Tibial nerve (tissue), 4 donors: Measurements from ENCODE around the gene KIF26A. TPM values are rescaled to one million over a fixed set of nuclear protein-coding genes. Genes with fewer than 3 reads are reported as not detected.

Experiments used
- DNase-seq, 2 donors: peaks; one replicate each; pipeline ENCODE4 v3.0.0-alpha.2; 2019; ENCODE audit warnings: low spot score in 2 of 2
- H3K27ac ChIP-seq, 4 donors: fragments of 200-600 bp; sonication (generic) in 3 of 4; one replicate each; pipeline ENCODE4 v1.5.1; 2017 to 2019; ENCODE audit warnings: mild to moderate bottlenecking in 1 of 4
- H3K27me3 ChIP-seq, 2 donors: fragments of 200-600 bp; sonication (generic) in 1 of 2; one replicate each; pipeline versions ENCODE4 v1.5.1 to v1.6.0; 2017 to 2019
- H3K36me3 ChIP-seq, 3 donors: fragments of 200-600 bp; sonication (generic); one replicate each; pipeline ENCODE4 v1.5.1; 2018 to 2019
- H3K4me1 ChIP-seq, 4 donors: fragments of 200-600 bp; sonication (generic) in 3 of 4; one replicate each; pipeline ENCODE4 v1.5.1; 2017 to 2019
- H3K4me3 ChIP-seq, 4 donors: fragments of 200-600 bp; sonication (generic) in 3 of 4; one replicate each; pipeline ENCODE4 v1.5.1; 2017 to 2019; ENCODE audit warnings: mild to moderate bottlenecking in 1 of 4, moderate library complexity in 1 of 4
- H3K9me3 ChIP-seq, 4 donors: fragments of 200-600 bp; sonication (generic) in 3 of 4; one replicate each; pipeline ENCODE4 v1.5.1; 2017 to 2019
- EP300 ChIP-seq, 2 donors: sonication (generic); formaldehyde crosslinking; IDR thresholded peaks; one replicate each; pipeline ENCODE4 v1.6.1; 2017; ENCODE audit warnings: antibody characterized with exemption in 2 of 2, mild to moderate bottlenecking in 1 of 2
- POLR2A ChIP-seq, 2 donors: fragments of 450-650 bp; IDR thresholded peaks; one replicate each; pipeline ENCODE4 v1.6.1; 2017; ENCODE audit warnings: antibody characterized with exemption in 2 of 2, mild to moderate bottlenecking in 2 of 2, moderate library complexity in 2 of 2
- WGBS, 2 donors: methylation state at CpG; one replicate each; pipeline ENCODE4 v1.1.5; 2018; 5-methylcytosine and 5-hydroxymethylcytosine counted together
- total RNA-seq, 4 donors: library from RNA; depleted of rRNA; stranded (reverse); fragments of >200 nt; gene quantifications; one replicate each; pipeline ENCODE4 v1.1.0, GENCODE V29; 2016
- TF ChIP-seq, protein P1 (sequence below), 5 experiments: fragments of 200-600 bp in 3 of 5; fragments of 450-650 bp in 2 of 5; sonication (generic) in 3 of 5; IDR thresholded peaks; one replicate each; pipeline ENCODE4 v1.5.1; 2016 to 2019; ENCODE audit warnings: antibody characterized with exemption in 5 of 5, mild to moderate bottlenecking in 3 of 5, moderate library complexity in 2 of 5

Gene KIF26A
- 1 to 10 TPM; 2.6 to 4.2 (median 3.3) TPM for total RNA-seq

DNA sequence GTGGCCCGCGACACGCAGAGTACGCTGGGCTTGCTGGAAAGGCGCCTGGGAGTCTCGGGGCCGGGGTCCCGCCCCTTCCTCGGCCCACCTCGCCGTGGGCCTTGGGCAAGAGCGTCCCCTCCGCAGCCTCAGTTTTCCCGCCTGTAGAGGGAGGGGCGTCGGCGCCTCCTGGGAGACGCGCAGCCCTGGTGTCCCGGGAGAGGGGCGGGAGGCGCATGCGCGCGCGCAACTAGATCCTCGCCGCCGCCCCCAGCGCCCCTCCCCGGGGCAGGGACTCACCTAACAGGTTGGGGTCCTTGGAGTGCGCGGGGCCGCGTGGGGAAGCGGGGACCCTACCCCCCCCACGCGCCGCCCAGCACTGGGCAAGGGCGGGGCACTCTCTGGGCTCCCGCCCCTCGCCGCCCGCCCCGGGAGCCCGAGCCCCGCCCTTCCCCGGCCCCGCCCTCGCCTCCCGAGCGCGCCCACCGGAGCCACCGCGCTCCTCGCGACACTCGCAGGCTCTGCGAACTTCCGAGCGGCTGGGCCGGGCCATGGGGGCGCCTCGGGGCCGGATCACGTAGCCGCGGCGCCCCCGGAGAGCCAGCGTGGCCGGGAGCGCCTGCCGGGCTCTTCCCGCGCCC lies at the start of gene KIF26A:
TSS of gene KIF26A (plus strand) at position 490 of the 620 bp plus-strand sequence. CDS start 136 bp downstream, outside the sequence.
- H3K4me1 ChIP-seq: peaks cover 0 to 49% (median 21%) of the 10 kb centered on the region in 4 donors
- peak within 1 kb of the TSS; percentile 30 to 56 (median 42) for H3K4me3 ChIP-seq
- no peaks in the 10 kb centered on the region for H3K36me3 ChIP-seq
- peak within 1 kb of the TSS in 1 of 4 donors; percentile 29 for H3K27ac ChIP-seq
- TF ChIP-seq POLR2A (IDR thresholded peaks at IDR 0.05) (no peak), EP300 (IDR thresholded peaks at IDR 0.05) (no peak)
- TF ChIP-seq, protein P1, sequence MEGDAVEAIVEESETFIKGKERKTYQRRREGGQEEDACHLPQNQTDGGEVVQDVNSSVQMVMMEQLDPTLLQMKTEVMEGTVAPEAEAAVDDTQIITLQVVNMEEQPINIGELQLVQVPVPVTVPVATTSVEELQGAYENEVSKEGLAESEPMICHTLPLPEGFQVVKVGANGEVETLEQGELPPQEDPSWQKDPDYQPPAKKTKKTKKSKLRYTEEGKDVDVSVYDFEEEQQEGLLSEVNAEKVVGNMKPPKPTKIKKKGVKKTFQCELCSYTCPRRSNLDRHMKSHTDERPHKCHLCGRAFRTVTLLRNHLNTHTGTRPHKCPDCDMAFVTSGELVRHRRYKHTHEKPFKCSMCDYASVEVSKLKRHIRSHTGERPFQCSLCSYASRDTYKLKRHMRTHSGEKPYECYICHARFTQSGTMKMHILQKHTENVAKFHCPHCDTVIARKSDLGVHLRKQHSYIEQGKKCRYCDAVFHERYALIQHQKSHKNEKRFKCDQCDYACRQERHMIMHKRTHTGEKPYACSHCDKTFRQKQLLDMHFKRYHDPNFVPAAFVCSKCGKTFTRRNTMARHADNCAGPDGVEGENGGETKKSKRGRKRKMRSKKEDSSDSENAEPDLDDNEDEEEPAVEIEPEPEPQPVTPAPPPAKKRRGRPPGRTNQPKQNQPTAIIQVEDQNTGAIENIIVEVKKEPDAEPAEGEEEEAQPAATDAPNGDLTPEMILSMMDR (IDR thresholded peaks at IDR 0.05): no peak
- no peak for DNase-seq
- peaks cover 0 to 63% of the 10 kb centered on the region in 2 donors for H3K27me3 ChIP-seq
- H3K9me3 ChIP-seq: no peaks in the 10 kb centered on the region
- WGBS, 2 donors: 0 to 1% methylated on average over 10 to 23 of the region's 77 CpGs

DNA sequence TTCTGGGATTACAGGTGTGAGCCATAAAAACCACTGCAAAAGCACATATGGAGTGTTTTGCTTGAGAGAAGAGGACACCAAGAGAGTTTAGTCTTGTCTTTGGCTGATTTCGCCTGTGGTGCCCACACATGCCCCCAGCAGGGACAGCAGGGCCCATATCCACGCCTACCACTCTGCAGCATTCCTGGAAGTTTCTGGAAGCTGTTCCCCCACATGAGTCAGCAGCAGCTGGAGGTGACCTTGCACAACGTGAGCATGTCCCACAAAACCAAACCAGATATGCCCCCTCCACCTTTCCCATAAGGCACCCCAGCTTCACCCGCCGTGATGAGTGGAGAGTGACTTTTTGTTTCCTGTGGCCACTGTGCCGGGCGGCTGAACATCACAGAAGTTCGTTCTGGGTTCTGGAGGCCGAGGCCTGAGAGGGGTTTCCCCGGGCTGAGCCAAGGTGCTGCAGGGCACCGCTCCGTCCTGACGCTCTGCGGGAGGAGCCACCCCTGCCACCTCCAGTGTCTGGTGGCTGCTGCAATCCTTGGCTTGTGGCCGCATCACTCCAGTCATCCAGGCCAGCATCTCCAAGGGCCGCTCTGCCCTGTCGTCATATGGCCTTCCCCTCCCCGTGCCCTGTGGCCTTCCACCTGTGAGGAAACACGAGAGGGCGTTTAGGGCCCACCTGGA lies 48.2 kb upstream of the KIF26A start:
- Histone ChIP-seq H3K36me3 (no peaks in the 10 kb centered on the region), H3K9me3 (peaks cover 0 to 6% (median 0%) of the 10 kb centered on the region in 4 donors), H3K4me3 (no peak overlapping the region), H3K27ac (no peak overlapping the region), H3K27me3 (peaks cover 0 to 37% of the 10 kb centered on the region in 2 donors), H3K4me1 (peaks cover 0 to 18% (median 0%) of the 10 kb centered on the region in 4 donors)
- TF ChIP-seq POLR2A (IDR thresholded peaks at IDR 0.05) (no peak), EP300 (IDR thresholded peaks at IDR 0.05) (no peak)
- TF ChIP-seq, protein P1 (IDR thresholded peaks at IDR 0.05): no peak
- DNase-seq: no peak
- WGBS, 2 donors: 88 to 91% methylated on average over 13 to 20 of the region's 20 CpGs

DNA sequence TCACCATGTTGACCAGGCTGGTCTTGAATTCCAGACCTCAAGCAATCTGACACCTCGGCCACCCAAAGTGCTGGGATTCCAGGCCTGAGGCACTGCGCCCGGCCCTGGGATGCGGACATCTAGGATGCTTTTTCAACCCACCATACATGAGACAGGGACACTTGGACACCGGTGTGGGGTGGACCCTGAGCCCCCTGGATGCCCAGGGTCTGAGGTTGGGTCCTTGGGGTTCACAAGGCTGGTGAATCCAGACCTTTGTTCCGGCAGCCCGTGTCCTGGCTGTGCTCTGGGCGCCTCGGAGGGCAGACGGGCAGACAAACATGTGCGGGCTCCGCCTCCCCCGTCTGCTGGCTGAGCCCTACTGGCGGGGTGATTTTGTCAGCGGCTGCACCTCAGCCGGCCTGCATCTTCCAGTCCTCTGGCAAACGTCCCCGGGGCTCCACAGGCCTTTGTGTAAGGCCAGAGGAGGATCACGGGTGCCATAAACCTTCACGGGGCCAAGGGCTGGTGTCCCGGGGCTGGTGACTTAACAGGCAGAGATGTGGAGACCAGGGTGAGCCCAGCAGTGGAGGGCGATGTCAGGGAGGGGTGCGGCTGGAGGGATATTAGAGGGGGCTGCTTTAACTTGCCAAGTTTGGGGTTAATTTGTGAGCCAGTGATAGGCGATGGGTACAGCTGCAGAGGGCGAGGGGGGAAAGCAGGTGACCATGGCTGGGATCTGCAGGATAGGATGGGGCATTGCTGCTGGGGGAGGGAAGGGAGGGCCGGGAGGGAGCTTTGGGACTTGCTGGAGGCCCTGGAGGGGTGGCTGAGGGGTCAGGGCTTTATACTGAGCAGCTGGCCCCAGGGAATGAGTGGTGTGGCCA lies 47.1 kb upstream of the KIF26A start:
- H3K4me3 ChIP-seq: no peak overlapping the region
- TF ChIP-seq EP300 (IDR thresholded peaks at IDR 0.05) (no peak), POLR2A (IDR thresholded peaks at IDR 0.05) (no peak)
- TF ChIP-seq, protein P1 (IDR thresholded peaks at IDR 0.05): no peak
- H3K27me3 ChIP-seq: peaks cover 0 to 29% of the 10 kb centered on the region in 2 donors
- no peak overlapping the region for H3K27ac ChIP-seq
- H3K4me1 ChIP-seq: peaks cover 0 to 12% (median 0%) of the 10 kb centered on the region in 4 donors
- H3K36me3 ChIP-seq: no peaks in the 10 kb centered on the region
- WGBS, 2 donors: 46 to 52% methylated on average over 14 to 26 of the region's 26 CpGs
- DNase-seq: no peak
- H3K9me3 ChIP-seq: peaks cover 0 to 6% (median 0%) of the 10 kb centered on the region in 4 donors

DNA sequence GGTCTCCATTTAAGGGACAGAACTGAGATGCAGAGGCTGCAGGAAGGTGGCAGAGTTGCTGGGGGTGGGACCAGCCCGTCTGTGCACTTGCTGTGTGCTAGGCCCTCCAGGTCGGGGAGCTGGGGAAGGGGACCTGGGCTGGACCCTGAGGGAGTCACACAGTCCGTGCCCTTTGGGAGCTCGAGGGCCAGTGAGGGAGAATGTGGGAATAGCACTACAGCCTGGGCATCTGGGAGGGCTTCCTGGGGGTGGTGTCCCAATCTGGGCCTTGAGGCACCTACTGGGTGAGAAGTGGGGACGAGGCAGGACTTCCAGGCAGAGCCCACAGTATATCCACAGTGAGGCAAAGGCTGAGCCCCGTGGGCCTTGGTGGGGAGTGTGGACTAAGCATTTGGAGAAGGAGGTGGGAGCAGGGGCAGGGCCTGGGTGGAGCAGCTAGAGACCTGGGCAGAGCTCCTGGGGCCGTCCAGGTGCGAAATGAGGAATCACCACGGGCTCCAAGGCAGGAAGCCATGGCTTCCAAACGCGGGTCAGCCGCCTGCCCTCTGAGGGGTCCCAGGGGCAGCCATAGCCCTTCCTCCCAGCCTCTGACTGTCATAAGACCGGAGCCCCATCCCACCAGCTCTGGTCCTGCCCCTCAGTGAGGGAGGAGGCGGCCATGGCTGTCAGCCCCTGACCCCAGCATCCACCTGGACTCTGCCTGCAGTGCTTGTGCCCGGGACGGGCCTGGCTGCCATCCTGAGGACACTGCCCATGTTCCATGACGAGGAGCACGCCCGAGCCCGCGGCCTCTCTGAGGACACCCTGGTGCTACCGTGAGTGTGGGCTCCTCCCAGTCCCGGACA lies 46.2 kb upstream of the KIF26A start:
- Histone ChIP-seq H3K4me1 (peaks cover 0 to 12% (median 0%) of the 10 kb centered on the region in 4 donors), H3K9me3 (peaks cover 0 to 6% (median 0%) of the 10 kb centered on the region in 4 donors), H3K36me3 (no peaks in the 10 kb centered on the region), H3K27ac (no peak overlapping the region), H3K4me3 (no peak overlapping the region), H3K27me3 (peaks cover 0 to 20% of the 10 kb centered on the region in 2 donors)
- no peak for DNase-seq
- TF ChIP-seq EP300 (IDR thresholded peaks at IDR 0.05) (no peak), POLR2A (IDR thresholded peaks at IDR 0.05) (no peak)
- TF ChIP-seq, protein P1 (IDR thresholded peaks at IDR 0.05): no peak
- WGBS, 2 donors: 73 to 74% methylated on average over 9 to 23 of the region's 23 CpGs
